GM12874 (cell line): ENCODE data around the gene PRKCE.

Experiments
- CTCF ChIP-seq: IDR thresholded peaks from 2 replicates; pipeline ENCODE4 v1.5.1; 2011; ENCODE audit warnings: low read depth, mild to moderate bottlenecking, control low read depth, low read length, moderate library complexity; ENCODE audit not compliant: insufficient read depth

PRKCE gene

GRCh38 chr2:46157072-46157965 is 505.8 kb downstream of the PRKCE start:
- TF ChIP-seq CTCF, result no peak

DNA sequence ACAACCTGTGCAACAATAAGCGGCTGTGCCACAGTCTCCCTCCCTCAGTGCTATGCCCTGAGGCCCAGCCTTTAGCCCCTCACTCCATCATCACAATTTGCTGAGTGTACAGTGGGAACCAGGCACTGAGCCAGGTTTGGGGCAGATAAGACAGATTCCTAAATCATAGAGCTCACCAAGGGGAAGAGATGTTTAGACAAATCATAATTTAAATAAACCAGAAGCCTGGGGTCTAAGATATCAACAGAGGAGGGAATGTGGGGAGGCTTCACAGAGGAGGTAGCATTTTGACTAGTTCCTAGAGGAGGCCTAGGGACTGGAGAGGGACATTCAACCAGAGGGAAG is 506.5 kb downstream of the PRKCE start:
- TF ChIP-seq CTCF, result no peak

GRCh38 chr2:46158661-46159060 is 507.2 kb downstream of the PRKCE start:
- TF ChIP-seq CTCF, result no peak

DNA sequence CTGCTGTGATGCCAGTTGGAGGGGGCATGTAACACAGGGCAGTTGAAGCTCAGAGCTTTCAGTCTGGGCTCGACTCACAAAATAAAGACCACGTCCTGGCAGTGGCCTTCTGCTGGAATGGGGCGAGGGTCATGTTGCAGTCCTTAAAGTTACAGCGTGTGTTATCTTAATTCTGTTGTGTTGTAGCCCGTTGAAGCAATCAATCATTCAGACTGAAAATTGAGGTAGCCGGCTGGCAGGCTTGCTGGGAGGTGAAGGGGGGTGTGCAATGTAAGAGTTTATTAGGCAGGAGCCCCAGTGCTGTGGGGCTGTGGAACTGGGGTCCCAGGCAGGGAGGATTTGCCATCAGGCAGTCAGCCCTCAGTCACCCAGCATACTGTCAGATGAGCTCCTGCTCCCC is 508.9 kb downstream of the PRKCE start:
- no peak for TF ChIP-seq CTCF

DNA sequence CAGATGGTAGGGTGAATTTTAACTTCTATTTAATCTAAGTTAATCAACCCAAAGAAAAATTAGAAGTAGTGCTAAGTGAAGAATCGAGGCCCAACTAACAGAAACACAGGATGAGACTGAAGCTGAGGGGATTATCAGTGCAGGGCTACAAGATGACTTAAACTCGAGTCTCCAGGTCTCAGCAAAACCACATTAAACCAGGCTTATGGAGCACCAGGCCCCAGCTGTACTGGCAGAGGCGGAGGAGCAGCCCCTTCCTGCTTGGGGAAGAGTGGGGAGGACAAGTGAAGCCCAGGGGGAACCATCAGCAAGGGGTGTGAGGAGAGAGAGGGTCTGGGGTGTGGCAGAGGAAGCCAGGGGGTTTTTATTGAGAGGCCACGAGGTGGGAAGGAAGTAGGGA is 509.8 kb downstream of the PRKCE start:
- TF ChIP-seq CTCF, result no peak

GRCh38 chr2:46161911-46162310 is 510.4 kb downstream of the PRKCE start:
- TF ChIP-seq CTCF, result no peak

- TF ChIP-seq CTCF, result no peak
Measured at GRCh38 chr2:46162329-46163097, 511.0 kb downstream of the PRKCE start.
